Measurements from ENCODE around the gene RETREG1.

Gene RETREG1

GRCh38 chr5:16577677-16578076 lies 39.1 kb downstream of the RETREG1 start:
- Histone ChIP-seq H3K27me3 (replicated peaks) (no peaks in the 10 kb centered on the region), H3K36me3 (replicated peaks) (no peaks in the 10 kb centered on the region), H3K4me3 (ENCODE audit: low read depth, low read length) (no peak overlapping the region), H3K27ac (no peak overlapping the region)
- TF ChIP-seq CTCF (IDR thresholded peaks at IDR 0.05; ENCODE audit: low read depth, low read length, missing control alignments): no peak
- DNase-seq: no peak
- in situ Hi-C loops (cut with HindIII; ENCODE audit: low pct_ligation_motif_present, low sequenced_read_pairs): no loop called here

- in situ Hi-C loops (cut with HindIII; ENCODE audit: low pct_ligation_motif_present, low sequenced_read_pairs): no loop called here
- H3K27ac ChIP-seq: no peak overlapping the region
- no peak for TF ChIP-seq CTCF (IDR thresholded peaks at IDR 0.05; ENCODE audit: low read depth, low read length, missing control alignments)
- H3K27me3 ChIP-seq (replicated peaks): no peaks in the 10 kb centered on the region
- no peak overlapping the region for H3K4me3 ChIP-seq (ENCODE audit: low read depth, low read length)
- peak; percentile 77 for DNase-seq
- no peaks in the 10 kb centered on the region for H3K36me3 ChIP-seq (replicated peaks)
Observed at GRCh38 chr5:16574789-16575721, 41.7 kb downstream of the RETREG1 start.

DNA sequence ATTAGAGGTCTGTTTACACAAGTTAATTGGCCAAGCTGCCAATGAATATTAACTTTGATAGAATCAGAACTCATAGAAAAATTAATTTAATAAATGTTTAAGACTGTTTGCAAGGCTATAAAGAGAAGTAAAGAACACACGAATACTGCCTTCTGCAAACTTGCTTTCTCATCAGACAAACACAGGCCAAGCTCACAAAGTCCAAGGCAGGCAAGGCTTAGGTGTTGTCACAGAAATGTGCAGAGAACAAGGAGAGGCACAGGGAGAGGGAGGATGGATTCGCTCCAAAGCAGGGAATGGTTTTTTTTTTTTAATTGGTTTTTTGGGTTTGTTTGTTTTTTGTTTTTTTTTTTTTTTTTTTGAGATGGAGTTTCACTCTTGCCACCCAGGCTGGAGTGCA lies 43.4 kb downstream of the RETREG1 start:
- no peaks in the 10 kb centered on the region for H3K27me3 ChIP-seq (replicated peaks)
- TF ChIP-seq CTCF (IDR thresholded peaks at IDR 0.05; ENCODE audit: low read depth, low read length, missing control alignments): no peak
- H3K4me3 ChIP-seq (ENCODE audit: low read depth, low read length): no peak overlapping the region
- no peak for DNase-seq
- in situ Hi-C loops (cut with HindIII; ENCODE audit: low pct_ligation_motif_present, low sequenced_read_pairs): no loop called here
- no peak overlapping the region for H3K27ac ChIP-seq
- H3K36me3 ChIP-seq (replicated peaks): no peaks in the 10 kb centered on the region

DNA sequence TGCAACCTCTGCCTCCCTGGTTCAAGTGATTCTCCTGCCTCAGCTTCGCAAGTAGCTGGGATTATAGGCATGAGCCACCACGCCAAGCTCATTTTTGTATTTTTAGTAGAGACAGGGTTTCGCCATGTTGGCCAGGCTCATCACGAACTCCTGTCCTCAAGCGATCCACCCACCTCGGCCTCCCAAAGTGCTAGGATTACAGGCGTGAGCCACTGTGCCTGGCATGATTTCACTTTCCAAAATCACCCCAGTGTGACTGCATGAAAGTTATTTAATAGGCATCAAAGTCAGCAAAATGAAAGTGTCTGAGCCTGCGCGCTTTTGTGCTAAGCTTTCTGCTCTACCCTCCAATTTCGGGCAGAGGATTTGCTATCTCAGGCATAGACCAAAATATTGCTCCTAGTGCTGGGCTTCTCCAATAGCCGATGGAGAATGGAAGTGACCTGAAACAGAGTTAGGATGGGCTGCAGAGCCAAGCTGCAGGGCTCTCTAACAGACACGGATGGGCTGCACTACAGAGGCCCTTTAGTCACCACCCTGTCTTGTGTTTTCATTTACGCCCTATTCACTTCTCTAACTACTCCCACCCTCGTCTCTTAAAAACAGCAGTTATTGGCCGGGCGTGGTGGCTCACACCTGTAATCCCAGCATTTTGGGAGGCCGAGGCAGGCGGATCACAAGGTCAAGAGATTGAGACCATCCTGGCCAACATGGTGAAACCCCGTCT lies 44.3 kb downstream of the RETREG1 start:
- in situ Hi-C loops (cut with HindIII; ENCODE audit: low pct_ligation_motif_present, low sequenced_read_pairs): no loop called here
- no peak overlapping the region for H3K4me3 ChIP-seq (ENCODE audit: low read depth, low read length)
- no peak for DNase-seq
- H3K36me3 ChIP-seq (replicated peaks): no peaks in the 10 kb centered on the region
- no peaks in the 10 kb centered on the region for H3K27me3 ChIP-seq (replicated peaks)
- H3K27ac ChIP-seq: no peak overlapping the region
- no peak for TF ChIP-seq CTCF (IDR thresholded peaks at IDR 0.05; ENCODE audit: low read depth, low read length, missing control alignments)

- no peak for DNase-seq
- no peak for TF ChIP-seq CTCF (IDR thresholded peaks at IDR 0.05; ENCODE audit: low read depth, low read length, missing control alignments)
- Histone ChIP-seq H3K27ac (no peak overlapping the region), H3K27me3 (replicated peaks) (no peaks in the 10 kb centered on the region), H3K36me3 (replicated peaks) (no peaks in the 10 kb centered on the region), H3K4me3 (ENCODE audit: low read depth, low read length) (no peak overlapping the region)
- in situ Hi-C loops (cut with HindIII; ENCODE audit: low pct_ligation_motif_present, low sequenced_read_pairs): no loop called here
Observed at GRCh38 chr5:16571016-16571415, 45.8 kb downstream of the RETREG1 start.
